Measurements from ENCODE around the gene ADH1C. TPM values are rescaled to one million over a fixed set of nuclear protein-coding genes. Genes with fewer than 3 reads are reported as not detected.

ADH1C gene
- total RNA-seq, 1 experiment from 2014 or later = not detected

GRCh38 chr4:99317354-99317753 is 35.2 kb downstream of the ADH1C start:
- Mint-ChIP-seq H3K4me3 (no peak overlapping the region), H3K27ac (no peak overlapping the region), H3K4me1 (peaks cover 7 to 10% of the 10 kb centered on the region in 2 experiments), H3K36me3 (ENCODE audit: insufficient read depth in 1 of 3, low read depth in 3 of 3) (no peaks in the 10 kb centered on the region), H3K27me3 (ENCODE audit: low read depth) (no peaks in the 10 kb centered on the region), H3K9me3 (no peaks in the 10 kb centered on the region)
- Histone ChIP-seq H3K9me3 (ENCODE audit: control insufficient read depth, low read depth, low read length) (no peaks in the 10 kb centered on the region), H4K91ac (ENCODE audit: insufficient read length, low read depth, low read length) (no peak overlapping the region), H3K4me1 (ENCODE audit: insufficient read depth, low read length) (no peaks in the 10 kb centered on the region; the same call in 1 of the 2 replicates), H3K27ac (ENCODE audit: insufficient read length, low read depth, low read length) (no peak overlapping the region), H3K14ac (ENCODE audit: insufficient read depth, low read length) (no peak overlapping the region), H3K4me2 (ENCODE audit: insufficient read depth, insufficient read length, low read length) (no peak overlapping the region), H3K79me2 (ENCODE audit: insufficient read depth, low read length) (no peaks in the 10 kb centered on the region), H2BK20ac (ENCODE audit: low read depth, low read length, poor library complexity, severe bottlenecking) (no peak overlapping the region), H4K8ac (replicated peaks; ENCODE audit: insufficient read length, low read depth, low read length) (no peak overlapping the region), H3K27me3 (ENCODE audit: insufficient read depth, low read length) (no peaks in the 10 kb centered on the region), H4K20me1 (ENCODE audit: control insufficient read depth, insufficient read depth, insufficient read length) (no peaks in the 10 kb centered on the region), H3K23ac (ENCODE audit: insufficient read length, low read depth, low read length) (no peak overlapping the region), H2BK5ac (ENCODE audit: insufficient read length, low read length) (no peak overlapping the region), H3K79me1 (ENCODE audit: insufficient read depth, low read depth, low read length, poor library complexity, severe bottlenecking) (no peaks in the 10 kb centered on the region), H2BK15ac (ENCODE audit: low read depth, low read length) (no peak overlapping the region), H2BK120ac (ENCODE audit: low read depth, low read length, poor library complexity, severe bottlenecking) (no peak overlapping the region), H3K9ac (ENCODE audit: extremely low read depth, insufficient read length, low read length) (no peak overlapping the region), H3T11ph (ENCODE audit: low read length) (no peak overlapping the region), H4K5ac (ENCODE audit: insufficient read length, low read depth, low read length) (no peak overlapping the region), H2AK5ac (ENCODE audit: insufficient read length, low read length) (no peak overlapping the region), H3K4ac (ENCODE audit: low read depth, low read length) (no peak overlapping the region), H2AFZ (ENCODE audit: low read length) (no peak overlapping the region), H3K23me2 (ENCODE audit: insufficient read length, low read depth, low read length, poor library complexity, severe bottlenecking) (no peaks in the 10 kb centered on the region), H2BK12ac (ENCODE audit: insufficient read length, low read depth, low read length) (no peak overlapping the region), H3K18ac (ENCODE audit: insufficient read length, low read depth, low read length) (no peak overlapping the region), H3K56ac (ENCODE audit: insufficient read length, low read depth, low read length) (no peak overlapping the region)
- TF ChIP-seq CTCF (conservative IDR thresholded peaks at IDR 0.05) = no peak
- DNase-seq = no peak
- no CpG with 5 or more reads among the region's 3 CpGs for WGBS (ENCODE audit: extremely low coverage, insufficient read length, low lambda C conversion rate)
